Panc1 (cell line): ENCODE results near the gene EIF2B5. TPM values are rescaled to one million over a fixed set of nuclear protein-coding genes. Genes with fewer than 3 reads are reported as not detected.
A peak's percentile ranks its signal among the peaks of the same experiment; 100 is the strongest.

Source experiments
- ATAC-seq: fragments of 200-7000 bp; cut with Tn5 transposase; 2 replicates; pipeline ENCODE4 v1.9.1; 2020; ENCODE audit warnings: mild to moderate bottlenecking, moderate library complexity
- BruUV-seq: library from RNA; stranded (reverse); fragments of 400-500 nt; replicated peaks from 2 replicates; lab custom pipeline; 2021; lab: Mats Ljungman, UMichigan
- CTCF ChIA-PET: fragments of 300-600 bp; sonication (Branson Sonifier 250); formaldehyde crosslinking; loops from one replicate; lab custom pipeline; 2022; ENCODE audit warnings: antibody characterized with exemption; lab: Charles Lee
- POLR2A ChIA-PET: fragments of 300-600 bp; sonication (Branson Sonifier 250); formaldehyde crosslinking; loops from one replicate; lab custom pipeline; 2022; ENCODE audit warnings: antibody characterized with exemption; lab: Charles Lee
- DNase-seq: peaks from one replicate; pipeline ENCODE4 v3.0.0-alpha.2; 2010; ENCODE audit warnings: low read depth, low spot score
- H3K27ac ChIP-seq: 2 replicates; pipeline ENCODE4 v1.5.1; 2011; ENCODE audit warnings: mild to moderate bottlenecking, low read length, inconsistent platforms
- H3K27me3 ChIP-seq: fragments of 200-500 bp; sonication (Bioruptor generic); 2 replicates; pipeline ENCODE4 v1.6.0; 2014; ENCODE audit warnings: low read length, inconsistent platforms; ENCODE audit not compliant: control insufficient read depth, insufficient read depth
- H3K36me3 ChIP-seq: fragments of 200-500 bp; sonication (Bioruptor generic); 2 replicates; pipeline ENCODE4 v1.5.1; 2014; ENCODE audit warnings: inconsistent platforms, mild to moderate bottlenecking, low read length, moderate library complexity; ENCODE audit not compliant: control insufficient read depth, insufficient read depth
- H3K4me1 ChIP-seq: 2 replicates; pipeline ENCODE4 v1.5.1; 2011; ENCODE audit warnings: inconsistent platforms, mild to moderate bottlenecking, low read length, moderate library complexity; ENCODE audit not compliant: control insufficient read depth, insufficient read depth
- H3K4me3 ChIP-seq, 2 experiments: 2 replicates each; pipeline ENCODE4 v1.5.1; 2011 to 2012; ENCODE audit warnings: low read depth in 2 of 2, low read length in 2 of 2, mild to moderate bottlenecking in 2 of 2, inconsistent platforms in 1 of 2, moderate library complexity in 1 of 2
- H3K9me3 ChIP-seq: fragments of 200-500 bp; sonication (Bioruptor generic); 2 replicates; pipeline ENCODE4 v1.5.1; 2014; ENCODE audit warnings: low read depth, mild to moderate bottlenecking, inconsistent platforms, low read length, moderate library complexity; ENCODE audit not compliant: control insufficient read depth, insufficient read depth
- CTCF ChIP-seq: fragments of 450-650 bp; IDR thresholded peaks from 2 replicates; pipeline ENCODE4 v1.5.1; 2017; ENCODE audit warnings: mild to moderate bottlenecking
- POLR2AphosphoS5 ChIP-seq: IDR thresholded peaks from 2 replicates; pipeline ENCODE4 v1.6.1; 2012; ENCODE audit warnings: mild to moderate bottlenecking, low read depth, low read length, moderate library complexity
- REST ChIP-seq, 2 experiments: IDR thresholded peaks; 2 replicates each; pipeline ENCODE4 v1.6.1; 2011 to 2012; ENCODE audit warnings: low read depth in 2 of 2, control low read depth in 1 of 2, low read length in 1 of 2, mild to moderate bottlenecking in 1 of 2, moderate library complexity in 1 of 2; ENCODE audit not compliant: insufficient read depth in 1 of 2
- SIN3A ChIP-seq: IDR thresholded peaks from 2 replicates; pipeline ENCODE4 v1.6.1; 2012; ENCODE audit warnings: low read depth, mild to moderate bottlenecking, low read length, moderate library complexity, borderline replicate concordance; ENCODE audit not compliant: insufficient read depth
- TCF7L2 ChIP-seq: IDR thresholded peaks from 2 replicates; pipeline ENCODE4 v1.6.1; 2011; ENCODE audit warnings: mild to moderate bottlenecking, low read depth, low read length, inconsistent platforms
- in situ Hi-C: cut with HindIII; loops from 2 replicates; pipeline ENCODE4 v1.10.0; 2016; ENCODE audit warnings: low sequenced_read_pairs, low pct_unique_long_range_greater_than_20kb
- intact Hi-C: fragments of 100-400 bp; cut with micrococcal nuclease; formaldehyde crosslinking; loops from one replicate; pipeline ENCODE4 v1.10.0; 2022; ENCODE audit not compliant: unreplicated experiment
- total RNA-seq: library from RNA; stranded (reverse); gene quantifications from one replicate; pipeline ENCODE4 v1.2.1, GENCODE V29; 2021; ENCODE audit not compliant: unreplicated experiment

EIF2B5 gene
- total RNA-seq, 1 experiment from 2014 or later: 60.2 TPM

- TF ChIP-seq CTCF (no peak), SIN3A (no peak)
- in situ Hi-C loops (no loop called here), intact Hi-C loops (loop anchor here (5.0 kb wide), 1 partner anchor 1159 kb away; no protein-coding TSS in a partner anchor)
- peak overlapping the region; percentile 88 for H3K27ac ChIP-seq
- CTCF ChIA-PET: no interaction called here
- H3K27me3 ChIP-seq: no peaks in the 10 kb centered on the region
- peaks cover 18% of the 10 kb centered on the region for H3K4me1 ChIP-seq
- POLR2A ChIA-PET: no interaction called here
- BruUV-seq: no TSS peak
- peaks cover 14% of the 10 kb centered on the region; the same call in 1 of the 2 replicates for H3K36me3 ChIP-seq
- no peaks in the 10 kb centered on the region for H3K9me3 ChIP-seq
- ATAC-seq (peak; percentile 49), DNase-seq (no peak)
- H3K4me3 ChIP-seq: peak overlapping the region; percentile 80 to 86
Measured at GRCh38 chr3:184176377-184177330, 41.5 kb downstream of the EIF2B5 start.

- Histone ChIP-seq H3K27me3 (no peaks in the 10 kb centered on the region), H3K9me3 (no peaks in the 10 kb centered on the region), H3K4me1 (peaks cover 18% of the 10 kb centered on the region), H3K36me3 (peaks cover 19% of the 10 kb centered on the region; the same call in 1 of the 2 replicates), H3K4me3 (no peak overlapping the region; a peak in 1 of 4 replicates), H3K27ac (no peak overlapping the region; the same call in 1 of the 2 replicates)
- DNase-seq (no peak), ATAC-seq (no peak)
- ChIA-PET POLR2A (no interaction called here), CTCF (no interaction called here)
- intact Hi-C loops (loop anchor here (5.0 kb wide), 1 partner anchor 1160 kb away; no protein-coding TSS in a partner anchor), in situ Hi-C loops (no loop called here)
- BruUV-seq: no TSS peak
- TF ChIP-seq POLR2AphosphoS5 (no peak), SIN3A (no peak), TCF7L2 (no peak), CTCF (no peak), REST (IDR thresholded peaks at IDR 0.05; ENCODE audit: insufficient read depth in 1 of 2, low read depth in 2 of 2, low read length in 1 of 2) (no peak)
Measured at GRCh38 chr3:184177331-184177731, 42.2 kb downstream of the EIF2B5 start.
